H9 (cell line): ENCODE data around the gene MON2. TPM values are rescaled to one million over a fixed set of nuclear protein-coding genes. Genes with fewer than 3 reads are reported as not detected.

ENCODE experiments used
- DNase-seq: peaks from one replicate; pipeline ENCODE4 v3.0.0-alpha.2; 2017
- H2AFZ ChIP-seq: one replicate; pipeline ENCODE4 v1.6.1; 2013; ENCODE audit warnings: mild to moderate bottlenecking, low read length, control low read depth, moderate library complexity
- H2AK5ac ChIP-seq: 2 replicates; pipeline ENCODE4 v1.6.1; 2013; ENCODE audit warnings: low read length, control low read depth, mixed read lengths; ENCODE audit not compliant: insufficient read length
- H2BK120ac ChIP-seq: one replicate; pipeline ENCODE4 v1.6.1; 2013; ENCODE audit warnings: low read depth, mild to moderate bottlenecking, low read length, control low read depth, inconsistent platforms; ENCODE audit not compliant: poor library complexity, severe bottlenecking
- H2BK12ac ChIP-seq: 2 replicates; pipeline ENCODE4 v1.6.1; 2013; ENCODE audit warnings: low read length, control low read depth, mixed read lengths, low read depth; ENCODE audit not compliant: insufficient read length
- H2BK15ac ChIP-seq: 2 replicates; pipeline ENCODE4 v1.6.1; 2013; ENCODE audit warnings: low read depth, low read length, control low read depth
- H2BK20ac ChIP-seq: one replicate; pipeline ENCODE4 v1.6.1; 2013; ENCODE audit warnings: low read depth, mild to moderate bottlenecking, low read length, control low read depth, inconsistent platforms; ENCODE audit not compliant: poor library complexity, severe bottlenecking
- H2BK5ac ChIP-seq: 2 replicates; pipeline ENCODE4 v1.6.1; 2013; ENCODE audit warnings: low read length, control low read depth, mixed read lengths; ENCODE audit not compliant: insufficient read length
- H3K14ac ChIP-seq: 2 replicates; pipeline ENCODE4 v1.6.1; 2013; ENCODE audit warnings: low read length, control low read depth; ENCODE audit not compliant: insufficient read depth
- H3K18ac ChIP-seq: 2 replicates; pipeline ENCODE4 v1.6.1; 2013; ENCODE audit warnings: low read depth, mild to moderate bottlenecking, mixed read lengths, low read length, control low read depth; ENCODE audit not compliant: insufficient read length
- H3K23ac ChIP-seq: 2 replicates; pipeline ENCODE4 v1.6.1; 2013; ENCODE audit warnings: low read length, control low read depth, mixed read lengths, low read depth; ENCODE audit not compliant: insufficient read length
- H3K23me2 ChIP-seq: 2 replicates; pipeline ENCODE4 v1.6.1; 2013; ENCODE audit warnings: low read depth, mild to moderate bottlenecking, mixed read lengths, low read length, control low read depth; ENCODE audit not compliant: insufficient read length, poor library complexity, severe bottlenecking
- H3K27ac ChIP-seq: 2 replicates; pipeline ENCODE4 v1.5.1; 2013; ENCODE audit warnings: low read length, control low read depth, mixed read lengths, low read depth; ENCODE audit not compliant: insufficient read length
- H3K27me3 ChIP-seq: 2 replicates; pipeline ENCODE4 v1.6.1; 2013; ENCODE audit warnings: low read length, control low read depth, inconsistent platforms; ENCODE audit not compliant: insufficient read depth
- H3K4ac ChIP-seq: 2 replicates; pipeline ENCODE4 v1.6.1; 2013; ENCODE audit warnings: low read depth, mild to moderate bottlenecking, control low read depth, inconsistent platforms, low read length, moderate library complexity
- H3K4me1 ChIP-seq: 2 replicates; pipeline ENCODE4 v1.6.1; 2013; ENCODE audit warnings: low read length, control low read depth, inconsistent platforms; ENCODE audit not compliant: insufficient read depth
- H3K4me2 ChIP-seq: 2 replicates; pipeline ENCODE4 v1.6.1; 2013; ENCODE audit warnings: low read length, control low read depth, mixed read lengths; ENCODE audit not compliant: insufficient read length, insufficient read depth
- H3K56ac ChIP-seq: 2 replicates; pipeline ENCODE4 v1.6.1; 2013; ENCODE audit warnings: low read depth, mild to moderate bottlenecking, mixed read lengths, low read length, control low read depth; ENCODE audit not compliant: insufficient read length
- H3K79me1 ChIP-seq: 2 replicates; pipeline ENCODE4 v1.6.1; 2013; ENCODE audit warnings: low read depth, mild to moderate bottlenecking, moderate library complexity, low read length, control low read depth, inconsistent platforms; ENCODE audit not compliant: insufficient read depth, poor library complexity, severe bottlenecking
- H3K79me2 ChIP-seq: 2 replicates; pipeline ENCODE4 v1.6.1; 2013; ENCODE audit warnings: low read length, control low read depth, inconsistent platforms; ENCODE audit not compliant: insufficient read depth
- H3K9ac ChIP-seq: 2 replicates; pipeline ENCODE4 v1.6.1; 2013; ENCODE audit warnings: low read length, control low read depth, mixed read lengths; ENCODE audit not compliant: insufficient read length; ENCODE audit errors: extremely low read depth
- H3K9me3 ChIP-seq: one replicate; pipeline ENCODE4 v1.6.1; 2013; ENCODE audit warnings: low read depth, low read length, inconsistent platforms; ENCODE audit not compliant: control insufficient read depth
- H3T11ph ChIP-seq: one replicate; pipeline ENCODE4 v1.6.1; 2013; ENCODE audit warnings: mild to moderate bottlenecking, low read length, control low read depth, inconsistent platforms
- H4K20me1 ChIP-seq: one replicate; pipeline ENCODE4 v1.6.1; 2013; ENCODE audit not compliant: control insufficient read depth, insufficient read length, insufficient read depth
- H4K5ac ChIP-seq: 2 replicates; pipeline ENCODE4 v1.6.1; 2013; ENCODE audit warnings: low read depth, mild to moderate bottlenecking, mixed read lengths, low read length, control low read depth; ENCODE audit not compliant: insufficient read length
- H4K8ac ChIP-seq: replicated peaks from 2 replicates; pipeline ENCODE4 v1.6.1; 2013; ENCODE audit warnings: low read length, control low read depth, mixed read lengths, low read depth; ENCODE audit not compliant: insufficient read length
- H4K91ac ChIP-seq: 2 replicates; pipeline ENCODE4 v1.6.1; 2013; ENCODE audit warnings: low read depth, mild to moderate bottlenecking, moderate library complexity, mixed read lengths, low read length, control low read depth; ENCODE audit not compliant: insufficient read length
- H3K27ac Mint-ChIP-seq, 3 experiments: 2 replicates in 2 of 3; 3 replicates in 1 of 3; pipeline ENCODE4 v1.8.0; 2020 to 2021; ENCODE audit warnings: mixed read lengths in 3 of 3, mild to moderate bottlenecking in 1 of 3, moderate library complexity in 1 of 3
- H3K27me3 Mint-ChIP-seq: 2 replicates; pipeline ENCODE4 v1.8.0; 2021; ENCODE audit warnings: low read depth, mild to moderate bottlenecking, moderate library complexity, mixed read lengths
- H3K36me3 Mint-ChIP-seq, 3 experiments: 2 replicates in 2 of 3; 3 replicates in 1 of 3; pipeline ENCODE4 v1.8.0; 2020 to 2021; ENCODE audit warnings: low read depth in 3 of 3, mixed read lengths in 3 of 3; ENCODE audit not compliant: insufficient read depth in 1 of 3
- H3K4me1 Mint-ChIP-seq, 2 experiments: 2 replicates each; pipeline ENCODE4 v1.8.0; 2020; ENCODE audit warnings: mixed read lengths in 2 of 2
- H3K4me3 Mint-ChIP-seq, 2 experiments: 2 replicates in 1 of 2; 3 replicates in 1 of 2; pipeline ENCODE4 v1.8.0; 2020 to 2021; ENCODE audit warnings: mild to moderate bottlenecking in 2 of 2, mixed read lengths in 2 of 2, moderate library complexity in 1 of 2
- H3K9me3 Mint-ChIP-seq, 2 experiments: 2 replicates in 1 of 2; 3 replicates in 1 of 2; pipeline ENCODE4 v1.8.0; 2020; ENCODE audit warnings: mild to moderate bottlenecking in 2 of 2, mixed read lengths in 2 of 2, moderate library complexity in 1 of 2
- WGBS: extraction: QIAGEN DNeasy Blood & Tissue Kit; methylation state at CpG from one replicate; pipeline ENCODE4 v1.1.7; 2013; ENCODE audit warnings: missing lambda C conversion rate, low lambda C conversion rate, mixed read lengths; ENCODE audit not compliant: insufficient read length; ENCODE audit errors: extremely low coverage; 5-methylcytosine and 5-hydroxymethylcytosine counted together
- total RNA-seq: library from RNA; stranded (reverse); gene quantifications from 2 replicates; pipeline ENCODE4 v1.2.1, GENCODE V29; 2021
- TF ChIP-seq, protein P1 (sequence below): fragments of 200-600 bp; sonication (generic); conservative IDR thresholded peaks from 3 replicates; pipeline ENCODE4 v1.8.0; 2021; ENCODE audit warnings: antibody characterized with exemption, mild to moderate bottlenecking

Gene MON2
- total RNA-seq, 1 experiment from 2014 or later: 21.9 TPM

DNA sequence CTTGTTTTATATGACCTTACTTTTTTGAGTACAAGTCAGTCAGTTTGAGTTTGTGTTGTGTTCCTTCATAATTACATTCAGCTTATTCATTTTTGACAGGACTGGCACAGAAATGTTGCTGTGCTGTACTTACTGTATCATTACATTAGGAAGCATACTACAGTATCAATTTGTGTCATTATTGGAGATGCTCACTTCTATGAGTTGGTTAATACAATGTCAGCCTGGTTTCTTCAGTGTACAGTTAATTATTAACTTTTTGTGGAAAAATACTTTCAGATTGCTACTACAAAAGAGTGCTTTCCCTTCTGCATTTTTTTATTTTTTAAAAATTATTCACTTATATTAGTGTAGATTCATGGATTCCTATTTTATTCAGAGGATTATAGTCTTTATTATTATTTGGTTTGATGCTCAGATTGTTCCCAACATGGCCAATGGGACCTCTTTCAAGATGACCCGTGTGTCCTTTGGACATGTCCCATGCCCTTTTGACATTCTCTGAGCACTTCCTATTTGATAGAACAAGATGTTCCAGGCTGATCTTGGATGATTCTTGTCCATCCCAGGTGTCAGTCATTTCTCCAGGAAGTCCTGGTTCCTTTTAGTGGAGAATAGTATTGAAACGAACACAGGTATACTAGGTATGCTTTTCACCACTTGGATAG, 66.6 kb downstream of the MON2 start:
- H3K4me1 Mint-ChIP-seq: no peaks in the 10 kb centered on the region
- Histone ChIP-seq H3K23ac (no peak overlapping the region), H4K8ac (no peak overlapping the region), H3T11ph (no peak overlapping the region), H3K9me3 (no peaks in the 10 kb centered on the region), H3K4me1 (no peaks in the 10 kb centered on the region), H3K14ac (no peak overlapping the region), H4K20me1 (no peaks in the 10 kb centered on the region), H2BK20ac (no peak overlapping the region), H2BK5ac (no peak overlapping the region), H3K4me2 (no peak overlapping the region), H3K23me2 (no peaks in the 10 kb centered on the region), H3K9ac (no peak overlapping the region), H2BK15ac (no peak overlapping the region), H3K79me2 (no peaks in the 10 kb centered on the region), H3K27me3 (no peaks in the 10 kb centered on the region), H2BK12ac (no peak overlapping the region), H4K91ac (no peak overlapping the region), H2BK120ac (no peak overlapping the region), H2AK5ac (no peak overlapping the region), H3K27ac (no peak overlapping the region), H4K5ac (no peak overlapping the region), H3K56ac (no peak overlapping the region), H3K79me1 (no peaks in the 10 kb centered on the region), H3K4ac (no peak overlapping the region), H3K18ac (no peak overlapping the region), H2AFZ (no peak overlapping the region)
- no peak overlapping the region for H3K4me3 Mint-ChIP-seq
- no CpG with 5 or more reads among the region's 2 CpGs for WGBS
- H3K9me3 Mint-ChIP-seq: no peaks in the 10 kb centered on the region
- no peak for DNase-seq
- TF ChIP-seq, protein P1, sequence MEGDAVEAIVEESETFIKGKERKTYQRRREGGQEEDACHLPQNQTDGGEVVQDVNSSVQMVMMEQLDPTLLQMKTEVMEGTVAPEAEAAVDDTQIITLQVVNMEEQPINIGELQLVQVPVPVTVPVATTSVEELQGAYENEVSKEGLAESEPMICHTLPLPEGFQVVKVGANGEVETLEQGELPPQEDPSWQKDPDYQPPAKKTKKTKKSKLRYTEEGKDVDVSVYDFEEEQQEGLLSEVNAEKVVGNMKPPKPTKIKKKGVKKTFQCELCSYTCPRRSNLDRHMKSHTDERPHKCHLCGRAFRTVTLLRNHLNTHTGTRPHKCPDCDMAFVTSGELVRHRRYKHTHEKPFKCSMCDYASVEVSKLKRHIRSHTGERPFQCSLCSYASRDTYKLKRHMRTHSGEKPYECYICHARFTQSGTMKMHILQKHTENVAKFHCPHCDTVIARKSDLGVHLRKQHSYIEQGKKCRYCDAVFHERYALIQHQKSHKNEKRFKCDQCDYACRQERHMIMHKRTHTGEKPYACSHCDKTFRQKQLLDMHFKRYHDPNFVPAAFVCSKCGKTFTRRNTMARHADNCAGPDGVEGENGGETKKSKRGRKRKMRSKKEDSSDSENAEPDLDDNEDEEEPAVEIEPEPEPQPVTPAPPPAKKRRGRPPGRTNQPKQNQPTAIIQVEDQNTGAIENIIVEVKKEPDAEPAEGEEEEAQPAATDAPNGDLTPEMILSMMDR: no peak
- H3K36me3 Mint-ChIP-seq: peaks cover 7 to 29% (median 16%) of the 10 kb centered on the region in 3 experiments; a peak in 5 of 7 replicates
- H3K27me3 Mint-ChIP-seq: no peaks in the 10 kb centered on the region
- H3K27ac Mint-ChIP-seq: no peak overlapping the region
